Measurements from ENCODE around the gene ATAT1. TPM values are rescaled to one million over a fixed set of nuclear protein-coding genes. Genes with fewer than 3 reads are reported as not detected.

Gene ATAT1
- polyA plus RNA-seq, 1 experiment, result 10.8 TPM

- peak overlapping the region; percentile 31 for H3K27ac ChIP-seq (ENCODE audit: low read depth, low read length)
- DNase-seq (ENCODE audit: low read depth, low spot score), result no peak
- ChIA-PET CTCF (interaction anchor here (6.6 kb wide), 1 partner anchor 46 kb away, joined by 105 read pairs; the partner anchor contains the start of gene TUBB), POLR2A (no interaction called here)
- no peaks in the 10 kb centered on the region for H3K27me3 ChIP-seq (ENCODE audit: control insufficient read depth, insufficient read depth, low read length)
- no peak overlapping the region for H3K4me3 ChIP-seq (ENCODE audit: low read depth, low read length)
- H3K9me3 ChIP-seq (ENCODE audit: control insufficient read depth, insufficient read depth, low read length), result no peaks in the 10 kb centered on the region; the same call in 1 of the 2 replicates
- no peak for TF ChIP-seq CTCF (IDR thresholded peaks at IDR 0.05; ENCODE audit: low read depth, low read length)
These were observed 50.1 kb downstream of the ATAT1 start for GRCh38 chr6:30676660-30677285.

GRCh38 chr6:30678964-30679726, 52.5 kb downstream of the ATAT1 start:
- peak; percentile 95 for TF ChIP-seq CTCF (IDR thresholded peaks at IDR 0.05; ENCODE audit: low read depth, low read length)
- CTCF ChIA-PET, result interaction anchor here (0.5 to 6.6 kb wide), 27 partner anchors 8 to 863 kb away, joined by 3 to 105 read pairs (median 4); partner anchors contain the start of genes MDC1, NRM and TUBB
- peak overlapping the region; percentile 39 for H3K27ac ChIP-seq (ENCODE audit: low read depth, low read length)
- DNase-seq (ENCODE audit: low read depth, low spot score), result no peak
- POLR2A ChIA-PET, result interaction anchor here (0.5 to 2.0 kb wide), 10 partner anchors 8 to 90 kb away, joined by 3 to 18 read pairs (median 4); partner anchors contain the start of genes MDC1 and NRM
- no peaks in the 10 kb centered on the region; the same call in 1 of the 2 replicates for H3K9me3 ChIP-seq (ENCODE audit: control insufficient read depth, insufficient read depth, low read length)
- H3K27me3 ChIP-seq (ENCODE audit: control insufficient read depth, insufficient read depth, low read length), result no peaks in the 10 kb centered on the region
- H3K4me3 ChIP-seq (ENCODE audit: low read depth, low read length), result peak overlapping the region; percentile 45

GRCh38 chr6:30679765-30680535, 53.3 kb downstream of the ATAT1 start:
- POLR2A ChIA-PET, result interaction anchor here (0.8 to 2.0 kb wide), 6 partner anchors 8 to 42 kb away, joined by 3 to 18 read pairs (median 4); partner anchors contain the start of genes MDC1 and NRM
- CTCF ChIA-PET, result interaction anchor here (0.8 to 6.6 kb wide), 13 partner anchors 11 to 413 kb away, joined by 3 to 105 read pairs (median 7); partner anchors contain the start of genes MDC1, NRM and TUBB
- H3K9me3 ChIP-seq (ENCODE audit: control insufficient read depth, insufficient read depth, low read length), result no peaks in the 10 kb centered on the region; the same call in 1 of the 2 replicates
- H3K4me3 ChIP-seq (ENCODE audit: low read depth, low read length), result peak overlapping the region; percentile 45
- no peak for DNase-seq (ENCODE audit: low read depth, low spot score)
- H3K27ac ChIP-seq (ENCODE audit: low read depth, low read length), result peak overlapping the region; percentile 39
- TF ChIP-seq CTCF (IDR thresholded peaks at IDR 0.05; ENCODE audit: low read depth, low read length), result no peak
- no peaks in the 10 kb centered on the region for H3K27me3 ChIP-seq (ENCODE audit: control insufficient read depth, insufficient read depth, low read length)

- no peak for TF ChIP-seq CTCF (IDR thresholded peaks at IDR 0.05; ENCODE audit: low read depth, low read length)
- Histone ChIP-seq H3K27ac (ENCODE audit: low read depth, low read length) (no peak overlapping the region), H3K4me3 (ENCODE audit: low read depth, low read length) (peak overlapping the region; percentile 92), H3K9me3 (ENCODE audit: control insufficient read depth, insufficient read depth, low read length) (no peaks in the 10 kb centered on the region; the same call in 1 of the 2 replicates), H3K27me3 (ENCODE audit: control insufficient read depth, insufficient read depth, low read length) (no peaks in the 10 kb centered on the region)
- no peak for DNase-seq (ENCODE audit: low read depth, low spot score)
- ChIA-PET CTCF (interaction anchor here (0.7 to 6.6 kb wide), 4 partner anchors 9 to 405 kb away, joined by 3 to 105 read pairs (median 8); partner anchors contain the start of genes DHX16 and TUBB), POLR2A (interaction anchor here (0.6 to 2.2 kb wide), 4 partner anchors 9 to 240 kb away, joined by 3 to 20 read pairs (median 4); partner anchors contain the start of genes MDC1 and NRM)
These were observed 55.1 kb downstream of the ATAT1 start for GRCh38 chr6:30681766-30682142.

All from AG04450 (cell line).